ENCODE measurements around the gene MYPN.

Gene MYPN

DNA sequence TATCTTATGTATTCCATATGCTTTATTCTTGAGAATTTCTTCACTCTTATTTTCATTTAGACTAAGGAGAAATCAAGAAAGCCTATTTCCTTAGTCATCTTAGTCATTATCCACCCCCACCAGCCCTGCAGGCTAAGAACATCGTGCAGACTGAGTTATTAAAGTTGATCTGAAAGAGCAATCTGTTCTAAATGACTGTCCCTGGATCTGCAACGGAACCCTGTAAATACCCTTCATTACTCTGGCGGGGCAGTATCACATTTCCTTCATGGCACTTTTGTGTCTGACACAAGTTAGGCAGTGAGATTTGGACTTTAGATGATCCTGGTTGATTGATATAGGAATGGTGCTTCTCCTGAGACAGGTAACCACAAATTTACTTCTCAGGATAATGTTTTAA is 3.5 kb upstream of the MYPN start (continued):
- TF ChIP-seq, protein P1, sequence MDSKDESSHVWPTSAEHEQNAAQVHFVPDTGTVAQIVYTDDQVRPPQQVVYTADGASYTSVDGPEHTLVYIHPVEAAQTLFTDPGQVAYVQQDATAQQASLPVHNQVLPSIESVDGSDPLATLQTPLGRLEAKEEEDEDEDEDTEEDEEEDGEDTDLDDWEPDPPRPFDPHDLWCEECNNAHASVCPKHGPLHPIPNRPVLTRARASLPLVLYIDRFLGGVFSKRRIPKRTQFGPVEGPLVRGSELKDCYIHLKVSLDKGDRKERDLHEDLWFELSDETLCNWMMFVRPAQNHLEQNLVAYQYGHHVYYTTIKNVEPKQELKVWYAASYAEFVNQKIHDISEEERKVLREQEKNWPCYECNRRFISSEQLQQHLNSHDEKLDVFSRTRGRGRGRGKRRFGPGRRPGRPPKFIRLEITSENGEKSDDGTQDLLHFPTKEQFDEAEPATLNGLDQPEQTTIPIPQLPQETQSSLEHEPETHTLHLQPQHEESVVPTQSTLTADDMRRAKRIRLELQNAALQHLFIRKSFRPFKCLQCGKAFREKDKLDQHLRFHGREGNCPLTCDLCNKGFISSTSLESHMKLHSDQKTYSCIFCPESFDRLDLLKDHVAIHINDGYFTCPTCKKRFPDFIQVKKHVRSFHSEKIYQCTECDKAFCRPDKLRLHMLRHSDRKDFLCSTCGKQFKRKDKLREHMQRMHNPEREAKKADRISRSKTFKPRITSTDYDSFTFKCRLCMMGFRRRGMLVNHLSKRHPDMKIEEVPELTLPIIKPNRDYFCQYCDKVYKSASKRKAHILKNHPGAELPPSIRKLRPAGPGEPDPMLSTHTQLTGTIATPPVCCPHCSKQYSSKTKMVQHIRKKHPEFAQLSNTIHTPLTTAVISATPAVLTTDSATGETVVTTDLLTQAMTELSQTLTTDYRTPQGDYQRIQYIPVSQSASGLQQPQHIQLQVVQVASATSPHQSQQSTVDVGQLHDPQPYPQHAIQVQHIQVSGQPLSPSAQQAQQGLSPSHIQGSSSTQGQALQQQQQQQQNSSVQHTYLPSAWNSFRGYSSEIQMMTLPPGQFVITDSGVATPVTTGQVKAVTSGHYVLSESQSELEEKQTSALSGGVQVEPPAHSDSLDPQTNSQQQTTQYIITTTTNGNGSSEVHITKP (tag by site-specific recombination; IDR thresholded peaks at IDR 0.05): no peak
- TF ChIP-seq MZF1 (tag by site-specific recombination; IDR thresholded peaks at IDR 0.05; ENCODE audit: borderline replicate concordance): no peak
- no peak for TF ChIP-seq KLF8 (tag by site-specific recombination; IDR thresholded peaks at IDR 0.05)
- TF ChIP-seq, protein P2, sequence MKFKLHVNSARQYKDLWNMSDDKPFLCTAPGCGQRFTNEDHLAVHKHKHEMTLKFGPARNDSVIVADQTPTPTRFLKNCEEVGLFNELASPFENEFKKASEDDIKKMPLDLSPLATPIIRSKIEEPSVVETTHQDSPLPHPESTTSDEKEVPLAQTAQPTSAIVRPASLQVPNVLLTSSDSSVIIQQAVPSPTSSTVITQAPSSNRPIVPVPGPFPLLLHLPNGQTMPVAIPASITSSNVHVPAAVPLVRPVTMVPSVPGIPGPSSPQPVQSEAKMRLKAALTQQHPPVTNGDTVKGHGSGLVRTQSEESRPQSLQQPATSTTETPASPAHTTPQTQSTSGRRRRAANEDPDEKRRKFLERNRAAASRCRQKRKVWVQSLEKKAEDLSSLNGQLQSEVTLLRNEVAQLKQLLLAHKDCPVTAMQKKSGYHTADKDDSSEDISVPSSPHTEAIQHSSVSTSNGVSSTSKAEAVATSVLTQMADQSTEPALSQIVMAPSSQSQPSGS (tag by site-specific recombination; IDR thresholded peaks at IDR 0.05; ENCODE audit: low read depth): no peak
- TF ChIP-seq, protein P3, sequence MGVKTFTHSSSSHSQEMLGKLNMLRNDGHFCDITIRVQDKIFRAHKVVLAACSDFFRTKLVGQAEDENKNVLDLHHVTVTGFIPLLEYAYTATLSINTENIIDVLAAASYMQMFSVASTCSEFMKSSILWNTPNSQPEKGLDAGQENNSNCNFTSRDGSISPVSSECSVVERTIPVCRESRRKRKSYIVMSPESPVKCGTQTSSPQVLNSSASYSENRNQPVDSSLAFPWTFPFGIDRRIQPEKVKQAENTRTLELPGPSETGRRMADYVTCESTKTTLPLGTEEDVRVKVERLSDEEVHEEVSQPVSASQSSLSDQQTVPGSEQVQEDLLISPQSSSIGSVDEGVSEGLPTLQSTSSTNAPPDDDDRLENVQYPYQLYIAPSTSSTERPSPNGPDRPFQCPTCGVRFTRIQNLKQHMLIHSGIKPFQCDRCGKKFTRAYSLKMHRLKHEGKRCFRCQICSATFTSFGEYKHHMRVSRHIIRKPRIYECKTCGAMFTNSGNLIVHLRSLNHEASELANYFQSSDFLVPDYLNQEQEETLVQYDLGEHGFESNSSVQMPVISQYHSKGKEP (tag by site-specific recombination; IDR thresholded peaks at IDR 0.05): peak; percentile 53; the same call in 1 of the 2 replicates
- TF ChIP-seq ZNF585B (tag by site-specific recombination; IDR thresholded peaks at IDR 0.05): no peak
- 0 out of 2 replicates have a peak, but pooled peaks have one; percentile 17 for TF ChIP-seq ZNF24 (tag by site-specific recombination; IDR thresholded peaks at IDR 0.05)
- TF ChIP-seq ZXDB (tag by site-specific recombination; IDR thresholded peaks at IDR 0.05): peak; percentile 51
- TF ChIP-seq, protein P4, sequence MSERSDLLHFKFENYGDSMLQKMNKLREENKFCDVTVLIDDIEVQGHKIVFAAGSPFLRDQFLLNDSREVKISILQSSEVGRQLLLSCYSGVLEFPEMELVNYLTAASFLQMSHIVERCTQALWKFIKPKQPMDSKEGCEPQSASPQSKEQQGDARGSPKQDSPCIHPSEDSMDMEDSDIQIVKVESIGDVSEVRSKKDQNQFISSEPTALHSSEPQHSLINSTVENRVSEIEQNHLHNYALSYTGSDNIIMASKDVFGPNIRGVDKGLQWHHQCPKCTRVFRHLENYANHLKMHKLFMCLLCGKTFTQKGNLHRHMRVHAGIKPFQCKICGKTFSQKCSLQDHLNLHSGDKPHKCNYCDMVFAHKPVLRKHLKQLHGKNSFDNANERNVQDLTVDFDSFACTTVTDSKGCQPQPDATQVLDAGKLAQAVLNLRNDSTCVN (tag by site-specific recombination; optimal IDR thresholded peaks at IDR 0.05): no peak
- no peak for TF ChIP-seq ZNF621 (tag by site-specific recombination; IDR thresholded peaks at IDR 0.05)
- no peak; the same call in 1 of the 2 replicates for TF ChIP-seq ZBTB48 (tag by site-specific recombination; IDR thresholded peaks at IDR 0.05)
- no peak for TF ChIP-seq ZNF473 (tag by site-specific recombination; IDR thresholded peaks at IDR 0.05)
- TF ChIP-seq ZNF76 (tag by site-specific recombination; IDR thresholded peaks at IDR 0.05; ENCODE audit: borderline replicate concordance, low read depth): no peak
- 0 out of 2 replicates have a peak, but pooled peaks have one; percentile 17 for TF ChIP-seq PRDM1 (tag by site-specific recombination; IDR thresholded peaks at IDR 0.05)
- peak; percentile 62; the same call in 1 of the 2 replicates for TF ChIP-seq ZNF660 (tag by site-specific recombination; IDR thresholded peaks at IDR 0.05)
- no peak for TF ChIP-seq ZNF274 (IDR thresholded peaks at IDR 0.05; ENCODE audit: low read length)
- TF ChIP-seq ZNF274 (tag by site-specific recombination; IDR thresholded peaks at IDR 0.05; ENCODE audit: borderline replicate concordance): no peak
- TF ChIP-seq, protein P5, sequence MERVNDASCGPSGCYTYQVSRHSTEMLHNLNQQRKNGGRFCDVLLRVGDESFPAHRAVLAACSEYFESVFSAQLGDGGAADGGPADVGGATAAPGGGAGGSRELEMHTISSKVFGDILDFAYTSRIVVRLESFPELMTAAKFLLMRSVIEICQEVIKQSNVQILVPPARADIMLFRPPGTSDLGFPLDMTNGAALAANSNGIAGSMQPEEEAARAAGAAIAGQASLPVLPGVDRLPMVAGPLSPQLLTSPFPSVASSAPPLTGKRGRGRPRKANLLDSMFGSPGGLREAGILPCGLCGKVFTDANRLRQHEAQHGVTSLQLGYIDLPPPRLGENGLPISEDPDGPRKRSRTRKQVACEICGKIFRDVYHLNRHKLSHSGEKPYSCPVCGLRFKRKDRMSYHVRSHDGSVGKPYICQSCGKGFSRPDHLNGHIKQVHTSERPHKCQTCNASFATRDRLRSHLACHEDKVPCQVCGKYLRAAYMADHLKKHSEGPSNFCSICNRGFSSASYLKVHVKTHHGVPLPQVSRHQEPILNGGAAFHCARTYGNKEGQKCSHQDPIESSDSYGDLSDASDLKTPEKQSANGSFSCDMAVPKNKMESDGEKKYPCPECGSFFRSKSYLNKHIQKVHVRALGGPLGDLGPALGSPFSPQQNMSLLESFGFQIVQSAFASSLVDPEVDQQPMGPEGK (tag by site-specific recombination; IDR thresholded peaks at IDR 0.05): peak; percentile 65
- TF ChIP-seq, protein P6, sequence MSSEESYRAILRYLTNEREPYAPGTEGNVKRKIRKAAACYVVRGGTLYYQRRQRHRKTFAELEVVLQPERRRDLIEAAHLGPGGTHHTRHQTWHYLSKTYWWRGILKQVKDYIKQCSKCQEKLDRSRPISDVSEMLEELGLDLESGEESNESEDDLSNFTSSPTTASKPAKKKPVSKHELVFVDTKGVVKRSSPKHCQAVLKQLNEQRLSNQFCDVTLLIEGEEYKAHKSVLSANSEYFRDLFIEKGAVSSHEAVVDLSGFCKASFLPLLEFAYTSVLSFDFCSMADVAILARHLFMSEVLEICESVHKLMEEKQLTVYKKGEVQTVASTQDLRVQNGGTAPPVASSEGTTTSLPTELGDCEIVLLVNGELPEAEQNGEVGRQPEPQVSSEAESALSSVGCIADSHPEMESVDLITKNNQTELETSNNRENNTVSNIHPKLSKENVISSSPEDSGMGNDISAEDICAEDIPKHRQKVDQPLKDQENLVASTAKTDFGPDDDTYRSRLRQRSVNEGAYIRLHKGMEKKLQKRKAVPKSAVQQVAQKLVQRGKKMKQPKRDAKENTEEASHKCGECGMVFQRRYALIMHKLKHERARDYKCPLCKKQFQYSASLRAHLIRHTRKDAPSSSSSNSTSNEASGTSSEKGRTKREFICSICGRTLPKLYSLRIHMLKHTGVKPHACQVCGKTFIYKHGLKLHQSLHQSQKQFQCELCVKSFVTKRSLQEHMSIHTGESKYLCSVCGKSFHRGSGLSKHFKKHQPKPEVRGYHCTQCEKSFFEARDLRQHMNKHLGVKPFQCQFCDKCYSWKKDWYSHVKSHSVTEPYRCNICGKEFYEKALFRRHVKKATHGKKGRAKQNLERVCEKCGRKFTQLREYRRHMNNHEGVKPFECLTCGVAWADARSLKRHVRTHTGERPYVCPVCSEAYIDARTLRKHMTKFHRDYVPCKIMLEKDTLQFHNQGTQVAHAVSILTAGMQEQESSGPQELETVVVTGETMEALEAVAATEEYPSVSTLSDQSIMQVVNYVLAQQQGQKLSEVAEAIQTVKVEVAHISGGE (tag by site-specific recombination; conservative IDR thresholded peaks at IDR 0.05; ENCODE audit: low read depth): no peak
- no peak for TF ChIP-seq SETDB1 (IDR thresholded peaks at IDR 0.05; ENCODE audit: insufficient read length, low read length)
- TF ChIP-seq, protein P7, sequence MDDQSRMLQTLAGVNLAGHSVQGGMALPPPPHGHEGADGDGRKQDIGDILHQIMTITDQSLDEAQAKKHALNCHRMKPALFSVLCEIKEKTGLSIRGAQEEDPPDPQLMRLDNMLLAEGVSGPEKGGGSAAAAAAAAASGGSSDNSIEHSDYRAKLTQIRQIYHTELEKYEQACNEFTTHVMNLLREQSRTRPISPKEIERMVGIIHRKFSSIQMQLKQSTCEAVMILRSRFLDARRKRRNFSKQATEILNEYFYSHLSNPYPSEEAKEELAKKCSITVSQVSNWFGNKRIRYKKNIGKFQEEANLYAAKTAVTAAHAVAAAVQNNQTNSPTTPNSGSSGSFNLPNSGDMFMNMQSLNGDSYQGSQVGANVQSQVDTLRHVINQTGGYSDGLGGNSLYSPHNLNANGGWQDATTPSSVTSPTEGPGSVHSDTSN (CRISPR knock-in tag; IDR thresholded peaks at IDR 0.05): no peak
- TF ChIP-seq ZBTB20 (tag by site-specific recombination; IDR thresholded peaks at IDR 0.05): peak; percentile 58; the same call in 1 of the 2 replicates
- no peak for TF ChIP-seq ZNF596 (tag by site-specific recombination; IDR thresholded peaks at IDR 0.05)
- TF ChIP-seq ZNF707 (tag by site-specific recombination; IDR thresholded peaks at IDR 0.05): no peak
- TF ChIP-seq ZNF558 (tag by site-specific recombination; IDR thresholded peaks at IDR 0.05): peak; percentile 95
- peak; percentile 35; the same call in 1 of the 2 replicates for TF ChIP-seq ZSCAN30 (tag by site-specific recombination; IDR thresholded peaks at IDR 0.05)
